HepG2 (cell line): ENCODE results near the gene CBX5. TPM values are rescaled to one million over a fixed set of nuclear protein-coding genes. Genes with fewer than 3 reads are reported as not detected.

Source experiments
- ATF7-NPFF ChIP-seq: sonication (generic); formaldehyde crosslinking; IDR thresholded peaks from 2 replicates; pipeline ENCODE4 v1.8.1; 2023; ENCODE audit warnings: mild to moderate bottlenecking, low read depth, missing genetic modification reagents, moderate library complexity
- CENPX ChIP-seq: sonication (generic); formaldehyde crosslinking; IDR thresholded peaks from 2 replicates; pipeline ENCODE4 v1.9.0; 2021; ENCODE audit warnings: mild to moderate bottlenecking, missing genetic modification reagents, moderate library complexity
- NCOA1 ChIP-seq: sonication (generic); formaldehyde crosslinking; IDR thresholded peaks from 2 replicates; pipeline ENCODE4 v1.9.0; 2021; ENCODE audit warnings: missing genetic modification reagents
- ZFP62 ChIP-seq: sonication (generic); formaldehyde crosslinking; IDR thresholded peaks from 2 replicates; pipeline ENCODE4 v1.4.0; 2020; ENCODE audit warnings: missing genetic modification reagents
- ZNF432 ChIP-seq: sonication (generic); formaldehyde crosslinking; IDR thresholded peaks from 2 replicates; pipeline ENCODE4 v1.5.0; 2020; ENCODE audit warnings: missing genetic modification reagents, mild to moderate bottlenecking, borderline replicate concordance
- ZNF496 ChIP-seq: sonication (generic); formaldehyde crosslinking; IDR thresholded peaks from 2 replicates; pipeline ENCODE4 v1.8.1; 2023; ENCODE audit warnings: mild to moderate bottlenecking, moderate library complexity, missing genetic modification reagents; ENCODE audit not compliant: insufficient replicate concordance
- ZNF550 ChIP-seq: sonication (generic); formaldehyde crosslinking; IDR thresholded peaks from 2 replicates; pipeline ENCODE4 v1.4.0; 2020; ENCODE audit warnings: mild to moderate bottlenecking, missing genetic modification reagents, borderline replicate concordance
- ZNF776 ChIP-seq: sonication (generic); formaldehyde crosslinking; IDR thresholded peaks from 2 replicates; pipeline ENCODE4 v1.4.0; 2020; ENCODE audit warnings: mild to moderate bottlenecking, missing genetic modification reagents
- polyA plus RNA-seq, 8 experiments: library from polyadenylated mRNA; depleted of rRNA in 3 of 8; stranded (reverse) in 7 of 8; unstranded in 1 of 8; fragments of >200 nt; fragmentation: Illumina TruSeq in 4 of 8; extraction: Trizol in 4 of 8; gene quantifications; 2 replicates each; pipeline versions ENCODE4 v1.2.1 to v1.2.3, GENCODE V29; 2011 to 2016; ENCODE audit warnings: low read depth in 4 of 8, missing spikeins in 1 of 8, mixed read lengths in 1 of 8; ENCODE audit not compliant: insufficient read depth in 1 of 8
- total RNA-seq, 5 experiments: library from RNA; depleted of rRNA; stranded (reverse); fragments of >200 nt; fragmentation: Illumina TruSeq; extraction: Trizol; gene quantifications; 2 replicates each; pipeline ENCODE4 v1.2.3, GENCODE V29; 2016; ENCODE audit warnings: low read depth in 1 of 5
- TF ChIP-seq, protein P1 (sequence below): sonication (generic); formaldehyde crosslinking; IDR thresholded peaks from 2 replicates; pipeline ENCODE4 v1.5.1; 2020; ENCODE audit warnings: mild to moderate bottlenecking, missing genetic modification reagents
- TF ChIP-seq, protein P2 (sequence below): sonication (generic); formaldehyde crosslinking; IDR thresholded peaks from 2 replicates; pipeline ENCODE4 v1.9.0; 2021; ENCODE audit warnings: missing genetic modification reagents, borderline replicate concordance
- TF ChIP-seq, protein P3 (sequence below): sonication (generic); formaldehyde crosslinking; IDR thresholded peaks from 2 replicates; pipeline ENCODE4 v1.5.1; 2020; ENCODE audit warnings: missing genetic modification reagents, mild to moderate bottlenecking, borderline replicate concordance
- TF ChIP-seq, protein P4 (sequence below): sonication (generic); formaldehyde crosslinking; IDR thresholded peaks from 2 replicates; pipeline ENCODE4 v1.4.0; 2020; ENCODE audit warnings: missing genetic modification reagents
- TF ChIP-seq, protein P5 (sequence below): sonication (generic); formaldehyde crosslinking; IDR thresholded peaks from 2 replicates; pipeline ENCODE4 v1.4.0; 2020; ENCODE audit warnings: missing genetic modification reagents

Gene CBX5
- total and polyA plus RNA-seq, 2 of the 13 experiments (the other 11 are each of a cell fraction or from before 2014, with no cell fraction given) = 16.0 to 22.2 TPM

DNA sequence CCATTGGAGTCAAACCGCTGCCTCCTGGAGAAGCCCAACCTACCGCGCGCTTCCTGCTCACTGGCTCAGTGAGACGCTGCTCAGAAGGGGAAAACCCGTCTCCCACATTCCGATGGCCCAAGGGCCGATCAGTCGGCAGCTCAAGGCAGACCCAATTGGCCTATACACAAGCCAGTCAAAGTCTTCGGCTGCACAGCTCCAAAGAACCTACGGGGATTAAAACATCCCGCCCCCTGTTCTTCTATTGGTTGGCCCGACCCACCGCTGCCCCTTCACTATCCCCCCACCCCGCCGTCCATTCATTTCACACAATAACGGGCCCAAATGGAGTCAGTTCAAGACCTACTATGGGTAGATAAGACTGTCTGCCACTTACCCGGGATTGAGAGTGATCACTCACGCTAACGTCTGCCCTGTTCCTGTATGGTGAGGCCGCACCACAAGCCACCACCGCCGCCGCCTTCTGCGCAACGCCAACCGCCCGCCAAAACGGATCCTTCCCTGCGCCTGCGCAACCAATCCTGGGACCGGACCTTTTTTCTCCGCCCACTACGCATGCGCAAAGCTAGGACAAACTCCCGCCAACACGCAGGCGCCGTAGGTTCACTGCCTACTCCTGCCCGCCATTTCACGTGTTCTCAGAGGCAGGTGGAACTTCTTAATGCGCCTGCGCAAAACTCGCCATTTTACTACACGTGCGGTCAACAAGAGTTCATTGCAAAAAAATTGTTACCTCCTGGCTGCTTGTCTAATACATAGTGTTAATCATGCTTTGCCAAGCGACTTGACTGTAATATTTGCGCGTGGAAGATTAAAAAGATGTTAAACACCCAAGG lies at the start of gene CBX5 (continued):
- TF ChIP-seq, protein P1, sequence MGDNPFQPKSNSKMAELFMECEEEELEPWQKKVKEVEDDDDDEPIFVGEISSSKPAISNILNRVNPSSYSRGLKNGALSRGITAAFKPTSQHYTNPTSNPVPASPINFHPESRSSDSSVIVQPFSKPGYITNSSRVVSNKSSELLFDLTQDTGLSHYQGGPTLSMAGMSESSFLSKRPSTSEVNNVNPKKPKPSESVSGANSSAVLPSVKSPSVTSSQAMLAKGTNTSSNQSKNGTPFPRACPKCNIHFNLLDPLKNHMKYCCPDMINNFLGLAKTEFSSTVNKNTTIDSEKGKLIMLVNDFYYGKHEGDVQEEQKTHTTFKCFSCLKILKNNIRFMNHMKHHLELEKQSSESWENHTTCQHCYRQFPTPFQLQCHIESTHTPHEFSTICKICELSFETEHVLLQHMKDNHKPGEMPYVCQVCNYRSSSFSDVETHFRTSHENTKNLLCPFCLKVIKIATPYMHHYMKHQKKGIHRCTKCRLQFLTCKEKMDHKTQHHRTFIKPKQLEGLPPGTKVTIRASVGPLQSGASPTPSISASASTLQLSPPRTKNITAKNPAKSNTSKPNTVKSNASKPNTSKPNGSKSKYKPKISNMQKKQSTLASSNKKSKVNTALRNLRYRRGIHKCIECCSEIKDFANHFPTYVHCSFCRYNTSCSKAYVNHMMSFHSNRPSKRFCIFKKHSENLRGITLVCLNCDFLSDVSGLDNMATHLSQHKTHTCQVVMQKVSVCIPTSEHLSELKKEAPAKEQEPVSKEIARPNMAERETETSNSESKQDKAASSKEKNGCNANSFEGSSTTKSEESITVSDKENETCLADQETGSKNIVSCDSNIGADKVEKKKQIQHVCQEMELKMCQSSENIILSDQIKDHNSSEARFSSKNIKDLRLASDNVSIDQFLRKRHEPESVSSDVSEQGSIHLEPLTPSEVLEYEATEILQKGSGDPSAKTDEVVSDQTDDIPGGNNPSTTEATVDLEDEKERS (CRISPR knock-in tag) = no peak
- TF ChIP-seq ZNF496 (no peak), ZNF432 (CRISPR knock-in tag) (no peak), ZNF550 (CRISPR knock-in tag) (no peak), NCOA1 (no peak), ATF7-NPFF (CRISPR knock-in tag) (peak; percentile 69), ZFP62 (CRISPR knock-in tag) (no peak), CENPX (CRISPR knock-in tag) (no peak), ZNF776 (peak; percentile 75; the same call in 1 of the 2 replicates)
- TF ChIP-seq, protein P2, sequence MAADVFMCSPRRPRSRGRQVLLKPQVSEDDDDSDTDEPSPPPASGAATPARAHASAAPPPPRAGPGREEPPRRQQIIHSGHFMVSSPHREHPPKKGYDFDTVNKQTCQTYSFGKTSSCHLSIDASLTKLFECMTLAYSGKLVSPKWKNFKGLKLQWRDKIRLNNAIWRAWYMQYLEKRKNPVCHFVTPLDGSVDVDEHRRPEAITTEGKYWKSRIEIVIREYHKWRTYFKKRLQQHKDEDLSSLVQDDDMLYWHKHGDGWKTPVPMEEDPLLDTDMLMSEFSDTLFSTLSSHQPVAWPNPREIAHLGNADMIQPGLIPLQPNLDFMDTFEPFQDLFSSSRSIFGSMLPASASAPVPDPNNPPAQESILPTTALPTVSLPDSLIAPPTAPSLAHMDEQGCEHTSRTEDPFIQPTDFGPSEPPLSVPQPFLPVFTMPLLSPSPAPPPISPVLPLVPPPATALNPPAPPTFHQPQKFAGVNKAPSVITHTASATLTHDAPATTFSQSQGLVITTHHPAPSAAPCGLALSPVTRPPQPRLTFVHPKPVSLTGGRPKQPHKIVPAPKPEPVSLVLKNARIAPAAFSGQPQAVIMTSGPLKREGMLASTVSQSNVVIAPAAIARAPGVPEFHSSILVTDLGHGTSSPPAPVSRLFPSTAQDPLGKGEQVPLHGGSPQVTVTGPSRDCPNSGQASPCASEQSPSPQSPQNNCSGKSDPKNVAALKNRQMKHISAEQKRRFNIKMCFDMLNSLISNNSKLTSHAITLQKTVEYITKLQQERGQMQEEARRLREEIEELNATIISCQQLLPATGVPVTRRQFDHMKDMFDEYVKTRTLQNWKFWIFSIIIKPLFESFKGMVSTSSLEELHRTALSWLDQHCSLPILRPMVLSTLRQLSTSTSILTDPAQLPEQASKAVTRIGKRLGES (CRISPR knock-in tag) = no peak
- TF ChIP-seq, protein P3, sequence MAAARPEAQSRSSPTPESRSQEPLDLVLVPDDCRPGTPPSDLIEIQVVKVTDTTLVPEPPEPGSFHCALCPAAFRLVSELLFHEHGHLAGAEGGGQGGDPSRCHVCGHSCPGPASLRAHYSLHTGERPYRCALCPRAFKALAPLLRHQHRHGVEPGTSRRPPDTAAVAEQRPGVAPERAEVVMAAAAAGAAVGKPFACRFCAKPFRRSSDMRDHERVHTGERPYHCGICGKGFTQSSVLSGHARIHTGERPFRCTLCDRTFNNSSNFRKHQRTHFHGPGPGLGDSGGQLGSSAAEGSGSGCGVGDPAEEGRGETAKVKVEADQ (CRISPR knock-in tag) = peak; percentile 24; the same call in 1 of the 2 replicates
- TF ChIP-seq, protein P4, sequence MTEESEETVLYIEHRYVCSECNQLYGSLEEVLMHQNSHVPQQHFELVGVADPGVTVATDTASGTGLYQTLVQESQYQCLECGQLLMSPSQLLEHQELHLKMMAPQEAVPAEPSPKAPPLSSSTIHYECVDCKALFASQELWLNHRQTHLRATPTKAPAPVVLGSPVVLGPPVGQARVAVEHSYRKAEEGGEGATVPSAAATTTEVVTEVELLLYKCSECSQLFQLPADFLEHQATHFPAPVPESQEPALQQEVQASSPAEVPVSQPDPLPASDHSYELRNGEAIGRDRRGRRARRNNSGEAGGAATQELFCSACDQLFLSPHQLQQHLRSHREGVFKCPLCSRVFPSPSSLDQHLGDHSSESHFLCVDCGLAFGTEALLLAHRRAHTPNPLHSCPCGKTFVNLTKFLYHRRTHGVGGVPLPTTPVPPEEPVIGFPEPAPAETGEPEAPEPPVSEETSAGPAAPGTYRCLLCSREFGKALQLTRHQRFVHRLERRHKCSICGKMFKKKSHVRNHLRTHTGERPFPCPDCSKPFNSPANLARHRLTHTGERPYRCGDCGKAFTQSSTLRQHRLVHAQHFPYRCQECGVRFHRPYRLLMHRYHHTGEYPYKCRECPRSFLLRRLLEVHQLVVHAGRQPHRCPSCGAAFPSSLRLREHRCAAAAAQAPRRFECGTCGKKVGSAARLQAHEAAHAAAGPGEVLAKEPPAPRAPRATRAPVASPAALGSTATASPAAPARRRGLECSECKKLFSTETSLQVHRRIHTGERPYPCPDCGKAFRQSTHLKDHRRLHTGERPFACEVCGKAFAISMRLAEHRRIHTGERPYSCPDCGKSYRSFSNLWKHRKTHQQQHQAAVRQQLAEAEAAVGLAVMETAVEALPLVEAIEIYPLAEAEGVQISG (CRISPR knock-in tag) = peak; percentile 63
- TF ChIP-seq, protein P5, sequence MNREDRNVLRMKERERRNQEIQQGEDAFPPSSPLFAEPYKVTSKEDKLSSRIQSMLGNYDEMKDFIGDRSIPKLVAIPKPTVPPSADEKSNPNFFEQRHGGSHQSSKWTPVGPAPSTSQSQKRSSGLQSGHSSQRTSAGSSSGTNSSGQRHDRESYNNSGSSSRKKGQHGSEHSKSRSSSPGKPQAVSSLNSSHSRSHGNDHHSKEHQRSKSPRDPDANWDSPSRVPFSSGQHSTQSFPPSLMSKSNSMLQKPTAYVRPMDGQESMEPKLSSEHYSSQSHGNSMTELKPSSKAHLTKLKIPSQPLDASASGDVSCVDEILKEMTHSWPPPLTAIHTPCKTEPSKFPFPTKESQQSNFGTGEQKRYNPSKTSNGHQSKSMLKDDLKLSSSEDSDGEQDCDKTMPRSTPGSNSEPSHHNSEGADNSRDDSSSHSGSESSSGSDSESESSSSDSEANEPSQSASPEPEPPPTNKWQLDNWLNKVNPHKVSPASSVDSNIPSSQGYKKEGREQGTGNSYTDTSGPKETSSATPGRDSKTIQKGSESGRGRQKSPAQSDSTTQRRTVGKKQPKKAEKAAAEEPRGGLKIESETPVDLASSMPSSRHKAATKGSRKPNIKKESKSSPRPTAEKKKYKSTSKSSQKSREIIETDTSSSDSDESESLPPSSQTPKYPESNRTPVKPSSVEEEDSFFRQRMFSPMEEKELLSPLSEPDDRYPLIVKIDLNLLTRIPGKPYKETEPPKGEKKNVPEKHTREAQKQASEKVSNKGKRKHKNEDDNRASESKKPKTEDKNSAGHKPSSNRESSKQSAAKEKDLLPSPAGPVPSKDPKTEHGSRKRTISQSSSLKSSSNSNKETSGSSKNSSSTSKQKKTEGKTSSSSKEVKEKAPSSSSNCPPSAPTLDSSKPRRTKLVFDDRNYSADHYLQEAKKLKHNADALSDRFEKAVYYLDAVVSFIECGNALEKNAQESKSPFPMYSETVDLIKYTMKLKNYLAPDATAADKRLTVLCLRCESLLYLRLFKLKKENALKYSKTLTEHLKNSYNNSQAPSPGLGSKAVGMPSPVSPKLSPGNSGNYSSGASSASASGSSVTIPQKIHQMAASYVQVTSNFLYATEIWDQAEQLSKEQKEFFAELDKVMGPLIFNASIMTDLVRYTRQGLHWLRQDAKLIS (CRISPR knock-in tag) = 0 out of 2 replicates have a peak, but pooled peaks have one; percentile 46
